Heart left ventricle (tissue), 16 donors: ENCODE results near the gene SUSD2. TPM values are rescaled to one million over a fixed set of nuclear protein-coding genes. Genes with fewer than 3 reads are reported as not detected.
"Not testable (repeated sequence)": the region's sequence is repeated elsewhere in the genome, so short reads cannot be mapped to it uniquely, and the experiment has no call there.

Source experiments
- ATAC-seq, 4 donors: fragments of 200-7000 bp; cut with Tn5 transposase; one replicate each; pipeline ENCODE4 v1.9.1; 2020 to 2022; ENCODE audit warnings: moderate library complexity in 4 of 4, mild to moderate bottlenecking in 3 of 4, moderate number of reproducible peaks in 1 of 4
- DNase-seq, 5 donors: peaks; one replicate each; pipeline ENCODE4 v3.0.0-alpha.2; 2020
- H3K27ac ChIP-seq, 12 donors: fragments of 200-600 bp; sonication (generic) in 4 of 12; one replicate each; pipeline versions ENCODE4 v1.5.0 to v1.8.0; 2016 to 2022; ENCODE audit warnings: mild to moderate bottlenecking in 2 of 12
- H3K27me3 ChIP-seq, 9 donors: fragments of 200-600 bp; sonication (generic) in 2 of 9; one replicate each; pipeline versions ENCODE4 v1.5.1 to v1.8.0; 2016 to 2022; ENCODE audit warnings: mild to moderate bottlenecking in 3 of 9
- H3K36me3 ChIP-seq, 9 donors: fragments of 200-600 bp; sonication (generic) in 2 of 9; one replicate each; pipeline versions ENCODE4 v1.5.0 to v1.8.0; 2018 to 2022; ENCODE audit warnings: mild to moderate bottlenecking in 2 of 9
- H3K4me1 ChIP-seq, 12 donors: fragments of 200-600 bp; sonication (generic) in 4 of 12; one replicate each; pipeline versions ENCODE4 v1.5.0 to v1.8.0; 2016 to 2022; ENCODE audit warnings: mild to moderate bottlenecking in 3 of 12
- H3K4me3 ChIP-seq, 12 donors: fragments of 200-600 bp; sonication (generic) in 4 of 12; one replicate each; pipeline versions ENCODE4 v1.5.0 to v1.8.0; 2017 to 2022; ENCODE audit warnings: mild to moderate bottlenecking in 9 of 12, moderate library complexity in 4 of 12
- H3K9me3 ChIP-seq, 12 donors: fragments of 200-600 bp; sonication (generic) in 4 of 12; one replicate each; pipeline versions ENCODE4 v1.5.0 to v1.8.0; 2016 to 2022; ENCODE audit warnings: mild to moderate bottlenecking in 1 of 12
- POLR2A ChIP-seq, 2 donors: fragments of 450-650 bp; IDR thresholded peaks; one replicate each; pipeline ENCODE4 v1.6.1; 2017; ENCODE audit warnings: antibody characterized with exemption in 2 of 2, mild to moderate bottlenecking in 2 of 2, moderate library complexity in 2 of 2
- WGBS, 4 donors: extraction: QIAGEN DNeasy Blood & Tissue Kit in 2 of 4; methylation state at CpG; one replicate each; pipeline versions ENCODE4 v1.1.5 to v1.1.7; 2013 to 2018; 5-methylcytosine and 5-hydroxymethylcytosine counted together
- intact Hi-C, 10 donors: fragments of 100-400 bp; cut with DNase I; formaldehyde crosslinking; loops; one replicate each; pipeline versions ENCODE4 v1.11.1 to v1.14.2; 2022
- polyA plus RNA-seq, 2 donors: library from polyadenylated mRNA; stranded (reverse); fragments of 200-250 nt; gene quantifications; one replicate each; pipeline ENCODE4 v1.2.3, GENCODE V29; 2013
- total RNA-seq, 9 donors: library from RNA; depleted of rRNA in 2 of 9; stranded (reverse); fragments of >200 nt in 2 of 9; fragmentation: NEBNext Ultra II Directional in 3 of 9; extraction: Animal tissue kit (Norgen Biotek cat#: 25700) in 3 of 9; gene quantifications; one replicate each; pipeline versions ENCODE4 v1.1.0 to v1.2.4, GENCODE V29; 2016 to 2023
- TF ChIP-seq, protein P1 (sequence below), 12 donors: fragments of 200-600 bp; sonication (generic) in 4 of 12; IDR thresholded peaks; one replicate each; pipeline versions ENCODE4 v1.5.0 to v1.8.0; 2018 to 2022; ENCODE audit warnings: antibody characterized with exemption in 12 of 12, mild to moderate bottlenecking in 5 of 12
- donor health status: ischemic (EF 13 %, LVEDD 7.1; RV severe dilation, severe dysfunction).
- donor health status: healthy with polysubstance abuse.
- donor health status: DM: no; HTN: yes; CAD: no.
- donor health status: DM: no; HTN: no; CAD: no.
- donor health status: ischemic (EF 25% LVEDD 6.9; RV normal size, moderate dysfunction).
- donor health status: ischemic (EF 25% LVEDD 5.7; RV mildly dilated, moderate dysfunction).
- donor health status: healthy.
- donor health status: DM: yes; HTN: yes; CAD: no.
- donor health status: ischemic (EF 35%, LVEDD 5.7; RV mildly dilated, moderate dysfunction).
- donor health status: nonischemic (EF 11% LVEDD 7.7; RV severe dilation, severe dysfunction).
- donor health status: DM: yes; HTN: yes; CAD: no.
- donor health status: PGD.
- donor health status: ischemic (EF 29% LVEDD 5.4; RV normal size, mild dysfunction).
- donor health status: nonischemic (EF 23%, LVEDD 6.1; RV moderate dilation, normal function).

The SUSD2 gene
- total and polyA plus RNA-seq, 11 donors, result 1.5 to 12.6 (median 2.7) TPM

DNA sequence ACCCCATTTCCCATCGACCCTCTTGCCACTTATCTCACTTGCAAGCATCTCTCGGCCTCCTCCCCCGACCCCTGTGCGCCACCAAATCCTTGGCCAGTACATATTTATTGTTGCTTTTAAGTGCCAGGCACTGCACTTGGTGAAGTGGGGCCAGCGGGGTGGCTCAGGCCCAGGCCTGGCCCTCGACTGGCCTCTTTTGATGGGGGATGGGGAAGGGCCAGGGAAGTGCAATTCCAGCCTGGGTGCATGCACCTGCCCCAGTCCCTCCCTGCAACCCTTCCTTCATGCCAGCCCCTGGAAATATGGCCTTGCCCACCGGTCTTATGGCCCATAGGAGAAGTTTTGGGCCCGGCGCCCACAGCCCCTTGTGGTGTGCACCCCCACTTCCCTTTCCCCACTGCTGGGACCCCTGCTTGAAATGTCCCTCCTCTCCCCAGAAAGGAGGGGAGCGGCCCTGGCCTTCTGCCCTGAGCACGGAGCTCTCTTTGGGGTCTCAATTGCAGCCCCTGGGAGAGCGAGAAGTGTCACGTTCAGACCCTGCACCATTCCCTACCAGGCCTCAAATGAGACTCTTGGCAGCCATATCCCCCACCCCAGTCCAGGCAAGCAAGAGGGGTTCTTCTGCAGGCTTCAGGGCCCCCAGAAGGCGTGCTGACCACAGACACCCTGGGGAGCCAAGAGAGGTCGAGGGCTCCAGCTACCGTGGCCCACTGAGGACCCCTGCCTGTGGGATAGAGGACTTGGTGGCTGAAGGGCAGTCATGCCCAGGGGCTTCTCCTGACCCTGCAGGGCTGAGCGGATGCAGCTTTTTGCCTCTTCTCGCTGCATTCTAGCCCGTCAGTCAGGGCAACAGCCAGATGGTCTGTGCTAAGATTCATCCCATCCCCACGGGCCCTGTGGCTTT is 961 bp downstream of the SUSD2 start:
- intact Hi-C loops, result loop anchor here in 3 of 10 donors (10.0 kb wide), 2 partner anchors 227 to 343 kb away; no protein-coding TSS in a partner anchor
- ATAC-seq (peak in 1 of 4 donors; percentile 1), DNase-seq (peak in 1 of 5 donors; percentile 34)
- peak overlapping the region in 7 of 12 donors; percentile 44 to 76 (median 51) for H3K27ac ChIP-seq
- no peaks in the 10 kb centered on the region for H3K27me3 ChIP-seq
- 68 to 82% (median 74%) methylated on average over 13 to 20 of the region's 20 CpGs for WGBS, 4 donors
- peak overlapping the region in 5 of 12 donors; percentile 20 to 46 (median 42) for H3K4me3 ChIP-seq
- peaks cover 0 to 43% (median 18%) of the 10 kb centered on the region in 12 donors for H3K4me1 ChIP-seq
- H3K9me3 ChIP-seq, result no peaks in the 10 kb centered on the region
- H3K36me3 ChIP-seq, result peaks cover 0 to 10% (median 8%) of the 10 kb centered on the region in 9 donors
- TF ChIP-seq POLR2A (IDR thresholded peaks at IDR 0.05), result no peak
- TF ChIP-seq, protein P1, sequence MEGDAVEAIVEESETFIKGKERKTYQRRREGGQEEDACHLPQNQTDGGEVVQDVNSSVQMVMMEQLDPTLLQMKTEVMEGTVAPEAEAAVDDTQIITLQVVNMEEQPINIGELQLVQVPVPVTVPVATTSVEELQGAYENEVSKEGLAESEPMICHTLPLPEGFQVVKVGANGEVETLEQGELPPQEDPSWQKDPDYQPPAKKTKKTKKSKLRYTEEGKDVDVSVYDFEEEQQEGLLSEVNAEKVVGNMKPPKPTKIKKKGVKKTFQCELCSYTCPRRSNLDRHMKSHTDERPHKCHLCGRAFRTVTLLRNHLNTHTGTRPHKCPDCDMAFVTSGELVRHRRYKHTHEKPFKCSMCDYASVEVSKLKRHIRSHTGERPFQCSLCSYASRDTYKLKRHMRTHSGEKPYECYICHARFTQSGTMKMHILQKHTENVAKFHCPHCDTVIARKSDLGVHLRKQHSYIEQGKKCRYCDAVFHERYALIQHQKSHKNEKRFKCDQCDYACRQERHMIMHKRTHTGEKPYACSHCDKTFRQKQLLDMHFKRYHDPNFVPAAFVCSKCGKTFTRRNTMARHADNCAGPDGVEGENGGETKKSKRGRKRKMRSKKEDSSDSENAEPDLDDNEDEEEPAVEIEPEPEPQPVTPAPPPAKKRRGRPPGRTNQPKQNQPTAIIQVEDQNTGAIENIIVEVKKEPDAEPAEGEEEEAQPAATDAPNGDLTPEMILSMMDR (IDR thresholded peaks at IDR 0.05), result peak in 10 of 12 donors; percentile 10 to 36 (median 24)

DNA sequence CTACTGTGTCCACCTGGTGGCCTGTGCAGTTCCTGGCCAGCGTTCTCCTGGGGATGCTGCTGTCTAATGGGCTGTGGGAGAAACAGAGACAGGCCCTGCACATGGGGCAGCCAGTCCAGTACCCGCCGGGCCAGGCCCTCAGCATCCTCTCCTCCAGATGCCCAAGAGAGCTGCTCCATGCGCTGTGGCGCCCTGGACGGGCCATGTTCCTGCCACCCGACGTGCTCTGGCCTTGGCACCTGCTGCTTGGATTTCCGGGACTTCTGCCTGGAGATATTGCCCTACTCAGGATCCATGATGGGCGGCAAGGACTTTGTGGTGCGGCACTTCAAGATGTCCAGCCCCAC is 1.6 kb downstream of the SUSD2 start:
- WGBS, 4 donors, result 78 to 93% (median 88%) methylated on average over 8 to 11 of the region's 11 CpGs
- TF ChIP-seq, protein P1 (IDR thresholded peaks at IDR 0.05), result peak in 3 of 12 donors; percentile 1 to 4 (median 4)
- not testable (repeated sequence) for H3K9me3 ChIP-seq, ATAC-seq, DNase-seq, H3K27me3 ChIP-seq, H3K4me3 ChIP-seq, H3K27ac ChIP-seq
- peaks cover 0 to 37% (median 15%) of the 10 kb centered on the region in 12 donors for H3K4me1 ChIP-seq
- H3K36me3 ChIP-seq, result peaks cover 0 to 10% (median 6%) of the 10 kb centered on the region in 9 donors
- intact Hi-C loops, result loop anchor here in 3 of 10 donors (10.0 kb wide), 2 partner anchors 228 to 342 kb away; no protein-coding TSS in a partner anchor

DNA sequence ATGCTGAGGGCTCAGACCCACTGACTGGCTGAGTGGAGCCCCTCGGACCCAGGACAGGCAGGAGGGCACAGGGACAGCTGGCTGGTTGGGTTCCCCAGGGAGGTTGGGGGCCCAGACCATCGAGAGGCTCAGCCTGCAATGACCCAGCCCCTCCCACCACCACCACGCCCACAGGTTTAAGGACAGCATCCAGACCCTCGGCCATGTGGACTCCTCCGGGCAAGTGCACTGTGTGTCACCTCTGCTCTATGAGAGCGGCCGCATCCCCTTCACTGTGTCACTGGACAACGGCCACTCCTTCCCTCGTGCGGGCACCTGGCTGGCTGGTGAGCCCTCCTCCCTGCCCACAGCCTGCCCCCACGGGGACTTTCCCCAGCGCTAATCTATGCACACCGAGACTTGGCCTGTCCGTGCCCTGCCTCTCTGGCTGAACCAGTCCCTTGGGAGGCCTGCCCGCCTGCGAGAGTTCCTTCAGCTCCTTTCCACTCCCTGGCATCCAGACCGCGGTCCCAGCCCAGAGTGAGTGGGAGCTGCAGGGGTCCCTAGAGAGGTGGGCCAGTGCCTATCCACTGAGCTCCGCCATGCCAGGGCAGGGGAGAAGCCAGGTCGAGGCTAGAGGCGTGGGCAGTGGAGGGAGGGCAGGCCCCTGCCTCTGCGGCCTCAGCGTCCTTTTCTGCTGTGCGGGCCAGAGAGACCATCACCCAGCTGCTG is 2.2 kb downstream of the SUSD2 start:
- no peaks in the 10 kb centered on the region for H3K9me3 ChIP-seq
- H3K36me3 ChIP-seq, result peaks cover 0 to 4% (median 0%) of the 10 kb centered on the region in 9 donors
- DNase-seq (peak in 1 of 5 donors; percentile 22), ATAC-seq (no peak)
- no peak overlapping the region for H3K27ac ChIP-seq
- no peak overlapping the region for H3K4me3 ChIP-seq
- H3K4me1 ChIP-seq, result peaks cover 0 to 37% (median 15%) of the 10 kb centered on the region in 12 donors
- no peaks in the 10 kb centered on the region for H3K27me3 ChIP-seq
- TF ChIP-seq, protein P1 (IDR thresholded peaks at IDR 0.05), result no peak
- TF ChIP-seq POLR2A (IDR thresholded peaks at IDR 0.05), result no peak
- intact Hi-C loops, result loop anchor here in 3 of 10 donors (10.0 kb wide), 2 partner anchors 229 to 341 kb away; no protein-coding TSS in a partner anchor
- WGBS, 4 donors, result 77 to 89% (median 83%) methylated on average over 18 to 24 of the region's 24 CpGs
